ENCODE data around the gene SCN3A. TPM values are rescaled to one million over a fixed set of nuclear protein-coding genes. Genes with fewer than 3 reads are reported as not detected.

SCN3A gene
- total and polyA plus RNA-seq, 2 donors (not counting 1 experiment from before 2014, with no cell fraction given): 5.4 to 6.1 TPM

GRCh38 chr2:165054652-165055051 lies 149.2 kb downstream of the SCN3A start:
- H2AFZ ChIP-seq (ENCODE audit: insufficient read depth, low read depth, low read length, poor library complexity, severe bottlenecking): no peak overlapping the region
- H4K20me1 ChIP-seq (ENCODE audit: control insufficient read depth, insufficient read depth, low read length, poor library complexity, severe bottlenecking): no peaks in the 10 kb centered on the region
- intact Hi-C loops (cut with micrococcal nuclease): no loop called here
- H3K4me2 ChIP-seq (replicated peaks; ENCODE audit: low read depth, low read length, poor library complexity, severe bottlenecking): no peak overlapping the region
- H3K4me1 Mint-ChIP-seq: no peaks in the 10 kb centered on the region
- H3K27ac Mint-ChIP-seq: no peak overlapping the region
- no peaks in the 10 kb centered on the region for H3K79me2 ChIP-seq (ENCODE audit: control insufficient read depth, insufficient read depth, low read length)
- no peak for TF ChIP-seq EZH2 (IDR thresholded peaks at IDR 0.05; ENCODE audit: borderline replicate concordance, insufficient read depth, low read depth, low read length, poor library complexity, severe bottlenecking)
- TF ChIP-seq CTCF (IDR thresholded peaks at IDR 0.05): no peak
- peaks cover 2% of the 10 kb centered on the region for H3K27me3 Mint-ChIP-seq
- CTCF ChIA-PET: no interaction called here
- no CpG with 5 or more reads among the region's 3 CpGs for WGBS (ENCODE audit: insufficient coverage)
- no peaks in the 10 kb centered on the region for H3K36me3 ChIP-seq (replicated peaks in 1 of 2; ENCODE audit: control extremely low read depth in 1 of 2, control insufficient read depth in 1 of 2, extremely low read depth in 1 of 2, insufficient read depth in 2 of 2, low read length in 1 of 2)
- no peak overlapping the region for H3K9ac ChIP-seq (ENCODE audit: low read length)
- H3K4me3 Mint-ChIP-seq: no peak overlapping the region
- DNase-seq: no peak
- H3K4me3 ChIP-seq (ENCODE audit: control extremely low read depth in 1 of 5, extremely low read depth in 1 of 5, insufficient read depth in 1 of 5, low read depth in 2 of 5, low read length in 4 of 5): no peak overlapping the region
- POLR2A ChIA-PET: no interaction called here
- no peaks in the 10 kb centered on the region for H3K4me1 ChIP-seq (ENCODE audit: control insufficient read depth in 2 of 2, insufficient read depth in 2 of 2, low read length in 2 of 2)
- no peaks in the 10 kb centered on the region for H3K9me3 ChIP-seq (ENCODE audit: control extremely low read depth in 1 of 3, control insufficient read depth in 2 of 3, insufficient read depth in 1 of 3, low read length in 2 of 3)
- H3K27ac ChIP-seq (ENCODE audit: low read length in 2 of 2): no peak overlapping the region
- H3K27me3 ChIP-seq (replicated peaks in 1 of 4; ENCODE audit: control extremely low read depth in 1 of 4, control insufficient read depth in 3 of 4, insufficient read depth in 4 of 4, low read length in 3 of 4): no peaks in the 10 kb centered on the region
- ATAC-seq (ENCODE audit: low read depth): no peak
- no peaks in the 10 kb centered on the region for H3K9me3 Mint-ChIP-seq (ENCODE audit: insufficient read depth)

- no peaks in the 10 kb centered on the region for H3K4me1 Mint-ChIP-seq
- H3K4me3 ChIP-seq (ENCODE audit: control extremely low read depth in 1 of 5, extremely low read depth in 1 of 5, insufficient read depth in 1 of 5, low read depth in 2 of 5, low read length in 4 of 5): no peak overlapping the region
- no peaks in the 10 kb centered on the region for H3K79me2 ChIP-seq (ENCODE audit: control insufficient read depth, insufficient read depth, low read length)
- H3K4me2 ChIP-seq (replicated peaks; ENCODE audit: low read depth, low read length, poor library complexity, severe bottlenecking): no peak overlapping the region
- ATAC-seq (ENCODE audit: low read depth) (no peak), DNase-seq (no peak)
- peaks cover 16% of the 10 kb centered on the region for H3K27me3 Mint-ChIP-seq
- H3K9ac ChIP-seq (ENCODE audit: low read length): no peak overlapping the region
- H3K27me3 ChIP-seq (replicated peaks in 1 of 4; ENCODE audit: control extremely low read depth in 1 of 4, control insufficient read depth in 3 of 4, insufficient read depth in 4 of 4, low read length in 3 of 4): peaks cover 0 to 3% (median 0%) of the 10 kb centered on the region in 4 experiments
- TF ChIP-seq CTCF (IDR thresholded peaks at IDR 0.05) (no peak), EZH2 (IDR thresholded peaks at IDR 0.05; ENCODE audit: borderline replicate concordance, insufficient read depth, low read depth, low read length, poor library complexity, severe bottlenecking) (no peak)
- CTCF ChIA-PET: no interaction called here
- peaks cover 3% of the 10 kb centered on the region for H3K9me3 Mint-ChIP-seq (ENCODE audit: insufficient read depth)
- H3K27ac Mint-ChIP-seq: no peak overlapping the region
- H2AFZ ChIP-seq (ENCODE audit: insufficient read depth, low read depth, low read length, poor library complexity, severe bottlenecking): no peak overlapping the region
- H3K4me1 ChIP-seq (ENCODE audit: control insufficient read depth in 2 of 2, insufficient read depth in 2 of 2, low read length in 2 of 2): no peaks in the 10 kb centered on the region
- intact Hi-C loops (cut with micrococcal nuclease): no loop called here
- H3K4me3 Mint-ChIP-seq: no peak overlapping the region
- no peaks in the 10 kb centered on the region for H3K36me3 ChIP-seq (replicated peaks in 1 of 2; ENCODE audit: control extremely low read depth in 1 of 2, control insufficient read depth in 1 of 2, extremely low read depth in 1 of 2, insufficient read depth in 2 of 2, low read length in 1 of 2)
- no peaks in the 10 kb centered on the region for H4K20me1 ChIP-seq (ENCODE audit: control insufficient read depth, insufficient read depth, low read length, poor library complexity, severe bottlenecking)
- H3K9me3 ChIP-seq (ENCODE audit: control extremely low read depth in 1 of 3, control insufficient read depth in 2 of 3, insufficient read depth in 1 of 3, low read length in 2 of 3): peaks cover 0 to 3% (median 0%) of the 10 kb centered on the region in 3 donors
- POLR2A ChIA-PET: no interaction called here
- no peak overlapping the region for H3K27ac ChIP-seq (ENCODE audit: low read length in 2 of 2)
- WGBS (ENCODE audit: insufficient coverage): 91% methylated on average over 6 of the region's 6 CpGs
Observed at GRCh38 chr2:165044505-165045303, 159.1 kb downstream of the SCN3A start.
